HG03575 (cell line): Measurements from ENCODE around the gene OR2M3.
"Not testable (repeated sequence)": the region's sequence is repeated elsewhere in the genome, so short reads cannot be mapped to it uniquely, and the experiment has no call there.

Experiments used
- ATAC-seq: cut with Tn5 transposase; IDR thresholded peaks from one replicate; pipeline ENCODE4 v1.9.1; 2021; ENCODE audit not compliant: unreplicated experiment, insufficient number of reproducible peaks, low FRiP score; ENCODE audit errors: extremely low read depth

OR2M3 gene

DNA sequence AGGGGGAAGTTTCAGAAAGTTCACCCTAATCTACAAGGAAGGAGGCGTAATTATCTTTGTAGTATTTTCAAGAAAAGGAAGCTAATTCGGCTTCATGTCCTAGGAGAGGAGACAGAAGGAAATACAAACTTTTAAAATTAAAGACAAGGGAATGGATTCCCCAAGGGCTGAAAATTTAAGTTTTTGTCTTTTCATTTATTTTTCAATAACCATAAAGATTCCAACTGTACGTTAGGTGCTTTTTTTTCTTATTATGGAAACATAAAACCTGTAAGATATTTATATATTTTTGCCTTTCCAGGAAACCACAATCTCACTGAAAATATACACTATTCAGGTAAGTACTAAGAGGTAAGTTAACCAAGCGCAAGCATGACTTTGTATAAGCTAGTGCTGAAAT is at the start of gene OR2M3:
OR2M3 (plus strand) TSS at position 301 of the 400 bp plus-strand sequence. CDS start 5,803 bp downstream, outside the sequence.
- ATAC-seq: no peak

DNA sequence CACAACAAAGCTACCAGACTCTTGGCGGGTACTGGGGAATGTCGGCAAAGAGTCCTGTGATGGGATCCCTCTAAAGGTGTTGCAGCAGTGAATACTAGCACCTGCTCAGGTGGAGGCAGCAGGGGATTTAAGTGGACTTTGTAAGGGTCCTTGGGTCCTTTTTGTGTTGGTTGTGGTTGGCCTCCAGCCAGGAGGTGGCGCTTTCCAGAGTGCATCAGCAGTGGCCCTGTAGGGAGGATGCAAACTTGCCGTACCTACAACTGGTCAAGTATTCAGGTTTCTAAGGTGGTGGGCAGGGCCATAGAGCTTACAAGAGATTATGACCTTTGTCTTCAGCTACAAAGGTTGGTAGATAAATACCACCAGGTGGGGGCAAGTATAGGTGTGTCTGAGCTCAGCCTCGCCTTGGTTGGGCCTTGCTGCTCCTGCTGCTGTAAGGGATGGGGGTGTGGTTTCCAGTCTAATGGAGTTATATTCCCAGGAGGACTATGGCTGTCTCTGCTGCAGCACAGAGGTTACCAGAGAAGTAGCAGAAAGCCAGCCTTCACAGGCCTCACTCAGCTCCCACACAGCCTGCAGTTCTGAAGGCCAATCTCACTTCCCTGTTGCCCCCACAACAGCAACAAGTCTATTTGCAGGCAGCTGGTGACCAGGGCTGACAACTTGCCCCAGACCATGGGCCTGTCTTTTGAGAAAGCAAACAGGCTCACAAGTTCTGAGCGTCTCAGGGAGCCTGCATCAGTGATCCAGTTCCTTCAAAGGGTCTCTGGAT is 44.8 kb upstream of the OR2M3 start:
- no peak for ATAC-seq

DNA sequence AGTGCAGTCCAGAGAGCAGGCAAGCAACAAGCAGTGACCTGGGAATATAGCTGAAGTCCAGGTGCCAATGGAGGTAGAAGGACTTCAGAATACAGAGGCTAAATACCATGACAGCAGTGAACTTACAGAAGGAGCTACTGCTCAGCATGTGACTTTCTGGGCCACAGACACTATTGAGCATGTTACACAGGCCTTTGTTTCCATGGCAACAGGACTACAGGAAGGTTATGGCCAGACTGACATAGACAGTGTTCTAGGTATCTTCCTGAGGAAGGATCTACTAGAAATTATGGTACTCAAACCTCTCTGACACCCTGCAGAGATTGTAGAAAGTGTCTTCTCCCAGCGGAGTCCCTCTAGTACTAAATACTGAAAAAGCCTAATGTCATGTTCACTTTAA is 41.1 kb upstream of the OR2M3 start:
- ATAC-seq: no peak

- no peak for ATAC-seq
These were observed 38.3 kb upstream of the OR2M3 start for GRCh38 chr1:248158758-248159157.

DNA sequence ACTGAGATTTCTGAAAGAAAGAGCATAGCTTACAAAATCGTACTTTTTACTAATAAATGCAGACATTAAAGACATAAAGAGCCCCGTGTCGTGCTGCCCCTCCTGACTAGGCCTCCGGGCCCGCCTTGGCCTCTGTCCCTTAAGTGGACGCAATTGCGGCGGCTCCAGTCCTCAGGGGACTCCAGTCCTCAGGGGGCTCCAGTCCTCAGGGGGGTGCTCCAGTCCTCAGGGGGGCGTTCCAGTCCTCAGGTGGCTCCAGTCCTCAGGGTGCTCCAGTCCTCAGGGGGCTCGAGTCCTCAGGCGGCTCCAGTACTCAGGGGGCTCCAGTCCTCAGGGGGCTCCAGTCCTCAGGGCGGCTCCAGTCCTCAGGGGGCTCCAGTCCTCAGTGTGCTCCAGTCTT is 33.0 kb upstream of the OR2M3 start:
- no peak for ATAC-seq

- ATAC-seq: no peak
These were observed 31.9 kb upstream of the OR2M3 start for GRCh38 chr1:248165186-248165585.

GRCh38 chr1:248174521-248174920 is 22.5 kb upstream of the OR2M3 start, which contains the start of gene OR2M2:
OR2M2 (plus strand) TSS chr1:248174821; CDS start chr1:248179986, 5,165 bp downstream.
- ATAC-seq: no peak

DNA sequence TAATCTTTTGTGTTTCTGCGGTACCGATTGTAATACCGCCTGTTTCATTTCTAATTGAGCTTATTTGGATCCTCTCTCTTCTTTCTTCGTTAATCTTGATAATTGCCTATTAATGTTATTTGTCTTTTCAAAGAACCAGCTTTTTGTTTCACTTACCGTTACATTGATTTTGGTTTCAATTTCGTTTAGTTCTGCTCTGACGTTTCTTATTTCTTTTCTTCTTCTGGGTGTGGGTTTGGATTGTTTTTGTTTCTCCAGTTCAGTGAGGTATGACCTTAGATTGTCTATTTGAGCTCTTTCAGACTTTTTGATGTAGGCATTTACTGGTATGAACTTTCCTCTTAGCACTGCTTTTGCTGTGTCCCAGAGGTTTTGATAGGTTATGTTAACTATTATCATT is 13.1 kb upstream of the OR2M3 start:
- ATAC-seq: no peak

DNA sequence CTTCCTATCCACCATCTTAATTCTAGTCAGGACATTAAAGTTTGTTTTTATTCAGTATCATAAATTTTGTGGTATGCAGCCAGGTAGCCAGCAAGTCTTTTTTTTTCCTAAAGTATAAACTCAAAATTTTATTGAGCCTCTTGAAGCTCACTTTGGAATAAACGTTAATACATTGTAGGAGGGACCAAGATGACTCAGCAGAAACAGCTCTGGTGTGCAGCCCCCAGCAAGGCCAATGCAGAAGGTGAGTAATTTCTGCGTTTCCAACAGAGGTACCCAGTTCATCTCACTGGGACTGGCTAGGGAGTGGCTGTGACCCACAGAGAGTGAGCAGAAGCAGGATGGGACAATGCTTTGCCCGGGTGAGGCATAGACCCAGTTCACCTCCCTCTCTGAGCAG is 9.7 kb upstream of the OR2M3 start:
- no peak for ATAC-seq

DNA sequence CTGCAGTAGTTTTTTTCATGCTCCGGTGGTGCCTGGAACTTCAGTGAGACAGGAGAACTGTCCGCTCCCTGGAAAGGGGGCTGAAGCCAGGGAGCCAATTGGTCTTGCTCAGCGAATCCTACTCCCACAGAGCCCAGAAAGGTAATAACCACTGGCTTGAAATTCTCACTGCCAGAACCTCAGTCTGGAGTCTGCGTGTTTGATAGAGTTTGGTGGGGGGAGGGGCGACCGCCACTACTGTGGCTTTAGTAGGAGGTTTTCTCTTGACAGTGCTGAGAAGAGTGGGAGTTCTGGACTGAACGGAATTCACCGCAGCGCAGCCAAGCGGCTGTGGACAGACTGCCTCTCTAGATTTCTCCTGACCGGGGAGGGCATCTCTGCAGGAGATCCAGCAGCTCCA is 8.0 kb upstream of the OR2M3 start:
- ATAC-seq: no peak

DNA sequence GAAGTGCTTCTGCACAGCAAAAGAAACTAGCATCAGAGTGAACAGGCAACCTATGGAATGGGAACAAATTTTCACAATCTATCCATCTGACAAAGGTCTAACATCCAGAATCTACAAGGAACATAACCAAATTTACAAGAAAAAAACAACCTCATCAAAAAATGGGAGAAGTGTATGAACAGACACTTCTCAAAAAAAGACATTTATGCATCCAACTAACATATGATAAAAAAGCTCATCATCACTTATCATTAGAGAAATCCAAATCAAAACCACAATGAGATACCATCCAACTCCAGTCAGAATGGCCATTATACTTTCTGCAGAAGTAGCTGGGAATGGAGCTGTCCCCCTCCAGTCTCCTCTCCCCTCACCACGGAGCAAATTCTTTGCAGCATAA is 2.9 kb upstream of the OR2M3 start:
- ATAC-seq: no peak

DNA sequence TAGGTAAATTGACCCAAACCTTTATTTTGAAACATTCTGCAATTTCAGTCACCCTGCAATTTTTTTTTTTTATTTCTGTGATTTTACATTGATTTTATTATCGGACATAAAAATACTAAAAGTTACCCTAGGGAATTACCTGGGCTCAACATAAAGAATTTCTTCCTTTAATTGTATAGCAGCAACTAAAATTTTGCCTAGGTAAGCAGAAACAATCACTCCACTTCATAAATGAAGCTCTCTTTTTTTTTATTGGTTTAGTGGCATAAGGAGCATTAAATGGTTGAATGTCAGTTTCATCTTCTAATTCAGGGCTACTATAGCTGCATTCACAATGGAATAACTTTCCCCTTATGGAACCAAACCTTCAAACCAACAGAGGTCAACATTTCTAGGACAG is 18.8 kb downstream of the OR2M3 start:
- no peak for ATAC-seq

- no peak for ATAC-seq
These were observed 28.5 kb downstream of the OR2M3 start for GRCh38 chr1:248225537-248225936.

GRCh38 chr1:248229360-248229908 is 32.4 kb downstream of the OR2M3 start:
- no peak for ATAC-seq

DNA sequence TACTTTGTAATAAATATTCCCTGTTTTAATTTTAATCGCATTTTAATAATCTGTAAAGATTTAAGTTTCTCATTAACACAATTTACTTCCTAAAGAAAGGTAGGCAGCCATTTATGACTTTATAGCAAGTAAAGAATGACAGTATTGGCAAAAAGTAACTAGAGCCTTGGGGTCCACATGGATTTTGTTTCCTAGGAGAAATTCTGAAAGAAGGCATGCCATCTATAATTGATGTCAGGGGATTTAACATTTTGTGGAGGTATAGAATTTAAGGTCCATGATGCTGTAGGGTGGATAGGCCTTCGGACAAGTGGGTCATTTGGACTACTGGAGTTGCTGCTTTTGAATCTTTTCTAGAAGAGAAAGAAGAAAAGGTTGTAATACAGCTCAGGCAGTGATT is 34.1 kb downstream of the OR2M3 start, which contains the start of gene OR2M4:
OR2M4 (plus strand) TSS at position 301 of the 400 bp plus-strand sequence. CDS start 7,512 bp downstream, outside the sequence.
- ATAC-seq: no peak

GRCh38 chr1:248239478-248239877 is 42.4 kb downstream of the OR2M3 start:
- ATAC-seq: no peak

DNA sequence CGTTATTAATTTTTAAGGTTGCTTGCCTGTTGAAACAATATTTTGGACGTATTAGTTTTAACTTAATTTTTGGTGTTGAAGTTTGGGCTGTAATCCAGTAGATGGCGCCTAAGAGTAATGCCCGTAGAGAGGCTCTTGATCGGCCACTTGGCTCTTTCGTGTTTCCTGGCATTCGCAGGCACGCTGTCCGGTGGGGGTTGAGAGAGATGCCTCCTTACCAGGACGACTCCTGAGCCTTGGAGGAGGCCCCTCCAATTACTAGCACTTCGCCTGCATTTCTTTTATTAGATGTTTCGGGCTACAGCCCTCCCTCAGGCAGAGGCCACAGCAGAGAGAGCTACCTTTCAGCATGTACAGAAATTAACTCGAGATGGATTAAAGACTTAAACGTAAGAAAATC is 46.1 kb downstream of the OR2M3 start:
- no peak for ATAC-seq

DNA sequence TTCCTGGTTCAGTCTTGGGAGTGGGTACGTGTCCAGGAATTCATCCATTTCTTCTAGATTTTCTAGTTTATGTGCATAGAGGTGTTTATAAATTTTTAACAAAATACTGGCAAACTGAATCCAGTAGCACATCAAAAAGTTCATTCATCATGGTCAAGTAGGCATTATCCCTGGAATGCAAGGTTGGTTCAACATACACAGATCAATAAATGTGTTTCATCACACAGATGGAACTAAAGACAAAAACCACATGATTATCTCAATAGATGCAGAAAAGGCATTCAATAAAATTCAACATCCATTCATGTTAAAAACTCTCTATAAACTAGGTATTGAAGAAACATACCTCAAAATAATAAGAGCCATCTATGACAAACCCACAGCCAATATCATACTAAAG is 62.2 kb downstream of the OR2M3 start:
- ATAC-seq: not testable (repeated sequence)
